ENCODE measurements around the gene ZNF814. TPM values are rescaled to one million over a fixed set of nuclear protein-coding genes. Genes with fewer than 3 reads are reported as not detected.
"Not testable (repeated sequence)": the region's sequence is repeated elsewhere in the genome, so short reads cannot be mapped to it uniquely, and the experiment has no call there.

Gene ZNF814
- total RNA-seq, 1 donor from 2014 or later = 38.3 TPM

- no peaks in the 10 kb centered on the region for H3K27me3 Mint-ChIP-seq
- no peak overlapping the region for H3K27ac Mint-ChIP-seq
- peak overlapping the region; percentile 97 for H3K4me3 Mint-ChIP-seq
- peaks cover 12% of the 10 kb centered on the region for H3K9me3 Mint-ChIP-seq
- peaks cover 17% of the 10 kb centered on the region for H3K4me1 Mint-ChIP-seq (ENCODE audit: unreplicated experiment)
- DNase-seq (ENCODE audit: extremely low spot score, unreplicated experiment) = no peak
- peaks cover 55% of the 10 kb centered on the region for H3K36me3 Mint-ChIP-seq
- TF ChIP-seq CTCF (conservative IDR thresholded peaks at IDR 0.05) = no peak
These were observed 25.7 kb upstream of the ZNF814 start for GRCh38 chr19:57914531-57914930.

- H3K27me3 Mint-ChIP-seq = no peaks in the 10 kb centered on the region
- DNase-seq (ENCODE audit: extremely low spot score, unreplicated experiment) = no peak
- TF ChIP-seq CTCF (conservative IDR thresholded peaks at IDR 0.05) = no peak
- peaks cover 5% of the 10 kb centered on the region for H3K9me3 Mint-ChIP-seq
- no peak overlapping the region for H3K4me3 Mint-ChIP-seq
- peaks cover 52% of the 10 kb centered on the region for H3K36me3 Mint-ChIP-seq
- peaks cover 6% of the 10 kb centered on the region for H3K4me1 Mint-ChIP-seq (ENCODE audit: unreplicated experiment)
- H3K27ac Mint-ChIP-seq = no peak overlapping the region
These were observed 18.6 kb upstream of the ZNF814 start for GRCh38 chr19:57907394-57907793.

GRCh38 chr19:57905258-57905657 is 16.4 kb upstream of the ZNF814 start:
- DNase-seq (ENCODE audit: extremely low spot score, unreplicated experiment) = no peak
- H3K27ac Mint-ChIP-seq = no peak overlapping the region
- no peak for TF ChIP-seq CTCF (conservative IDR thresholded peaks at IDR 0.05)
- no peaks in the 10 kb centered on the region for H3K27me3 Mint-ChIP-seq
- no peak overlapping the region for H3K4me3 Mint-ChIP-seq
- peaks cover 6% of the 10 kb centered on the region for H3K4me1 Mint-ChIP-seq (ENCODE audit: unreplicated experiment)
- H3K36me3 Mint-ChIP-seq = peaks cover 41% of the 10 kb centered on the region
- H3K9me3 Mint-ChIP-seq = peaks cover 5% of the 10 kb centered on the region

GRCh38 chr19:57903618-57904184 is 14.9 kb upstream of the ZNF814 start:
- Mint-ChIP-seq H3K27me3 (no peaks in the 10 kb centered on the region), H3K27ac (no peak overlapping the region), H3K9me3 (peaks cover 5% of the 10 kb centered on the region), H3K4me3 (no peak overlapping the region), H3K36me3 (peaks cover 36% of the 10 kb centered on the region), H3K4me1 (ENCODE audit: unreplicated experiment) (peaks cover 6% of the 10 kb centered on the region)
- DNase-seq (ENCODE audit: extremely low spot score, unreplicated experiment) = no peak
- peak; percentile 3 for TF ChIP-seq CTCF (conservative IDR thresholded peaks at IDR 0.05)

GRCh38 chr19:57900311-57900710 is 11.5 kb upstream of the ZNF814 start:
- Mint-ChIP-seq H3K4me1 (ENCODE audit: unreplicated experiment) (peaks cover 6% of the 10 kb centered on the region), H3K36me3 (peaks cover 13% of the 10 kb centered on the region), H3K27me3 (no peaks in the 10 kb centered on the region), H3K27ac (no peak overlapping the region), H3K4me3 (no peak overlapping the region), H3K9me3 (peaks cover 5% of the 10 kb centered on the region)
- TF ChIP-seq CTCF (conservative IDR thresholded peaks at IDR 0.05) = no peak
- DNase-seq (ENCODE audit: extremely low spot score, unreplicated experiment) = no peak

GRCh38 chr19:57890706-57891105 is 1.9 kb upstream of the ZNF814 start:
- H3K9me3 Mint-ChIP-seq = peaks cover 22% of the 10 kb centered on the region
- H3K36me3 Mint-ChIP-seq = peaks cover 31% of the 10 kb centered on the region
- H3K4me1 Mint-ChIP-seq (ENCODE audit: unreplicated experiment) = peaks cover 22% of the 10 kb centered on the region
- H3K27ac Mint-ChIP-seq = peak overlapping the region; percentile 83
- not testable (repeated sequence) for H3K27me3 Mint-ChIP-seq; DNase-seq (ENCODE audit: extremely low spot score, unreplicated experiment)
- H3K4me3 Mint-ChIP-seq = peak overlapping the region; percentile 72

Data from type B pancreatic cell (in vitro differentiated cells).